GM21786 (cell line): Measurements from ENCODE around the gene MAP7D1.
A peak's percentile ranks its signal among the peaks of the same experiment; 100 is the strongest.
"Not testable (repeated sequence)": the region's sequence is repeated elsewhere in the genome, so short reads cannot be mapped to it uniquely, and the experiment has no call there.

ENCODE experiments used
- ATAC-seq: cut with Tn5 transposase; IDR thresholded peaks from one replicate; pipeline ENCODE4 v1.9.1; 2021; ENCODE audit not compliant: unreplicated experiment

Gene MAP7D1

DNA sequence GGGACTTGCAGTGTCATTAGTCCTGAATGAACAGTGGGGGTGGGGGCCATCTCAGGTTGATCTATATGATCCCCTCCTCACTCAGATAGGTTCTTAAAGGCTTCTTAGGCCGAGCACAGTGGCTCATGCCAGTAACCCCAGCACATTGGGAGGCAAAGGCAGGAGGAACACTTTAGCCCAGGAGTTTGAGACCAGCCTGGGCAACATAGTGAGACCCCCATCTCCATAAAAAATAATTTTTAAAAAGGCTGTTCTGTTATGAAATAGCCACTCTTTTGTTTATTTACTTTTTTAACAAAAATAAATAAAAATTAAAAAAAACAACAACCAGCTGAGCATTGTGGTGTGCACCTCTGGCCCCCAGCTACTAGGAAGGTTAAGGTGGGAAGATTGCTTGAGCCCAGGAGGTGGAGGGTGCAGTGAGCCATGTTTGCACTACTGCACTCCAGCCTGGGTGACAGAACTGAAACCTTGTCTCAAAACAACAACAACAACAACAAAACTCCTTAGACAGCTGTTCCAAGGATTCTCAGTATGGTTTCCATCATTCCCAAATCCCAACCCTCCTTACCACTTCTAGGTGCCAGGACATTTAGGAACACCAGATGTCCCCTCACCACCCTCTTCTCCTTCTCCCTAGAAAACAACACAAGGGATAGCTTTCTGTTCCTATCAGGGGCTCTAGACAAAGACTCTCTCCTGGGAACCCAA, 4.7 kb upstream of the MAP7D1 start:
- ATAC-seq, result no peak

DNA sequence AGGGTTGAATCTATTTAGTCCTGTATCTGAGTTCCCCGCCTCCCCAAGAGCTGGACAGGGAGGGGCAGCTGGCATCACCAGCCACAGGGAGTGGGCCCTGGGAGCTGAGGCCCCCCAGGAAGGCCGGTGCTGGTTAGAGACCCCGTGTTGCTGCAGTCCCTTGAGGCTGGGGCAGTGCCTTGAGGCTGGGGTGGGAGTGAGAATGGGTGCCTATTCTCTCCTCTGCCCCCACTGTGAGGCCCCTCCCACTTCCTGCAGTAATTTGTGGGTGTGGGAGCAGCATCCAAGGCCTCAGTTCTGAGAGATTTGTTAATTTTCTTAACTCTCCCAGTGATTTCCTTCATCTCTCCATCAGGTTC, 4.1 kb upstream of the MAP7D1 start:
- ATAC-seq, result no peak

DNA sequence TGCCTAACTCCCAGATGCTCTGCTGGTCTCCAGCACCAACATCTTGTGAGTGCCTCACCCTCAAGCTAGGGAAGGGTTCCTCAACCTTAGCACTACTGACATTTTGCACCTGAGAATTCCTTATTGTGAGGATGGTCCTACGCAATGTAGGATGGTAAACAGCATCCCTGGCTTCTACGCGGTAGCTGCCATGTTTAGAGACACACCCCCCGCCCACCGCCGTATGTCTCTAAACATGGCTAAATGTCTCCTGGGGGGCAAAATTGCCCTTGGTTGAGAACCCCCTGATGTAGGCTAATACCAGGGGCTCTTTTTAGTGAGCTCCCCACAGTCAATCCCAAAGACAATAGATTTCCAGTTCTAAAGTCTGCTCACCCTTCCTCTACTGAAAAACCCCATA, 2.5 kb upstream of the MAP7D1 start:
- ATAC-seq, result no peak

DNA sequence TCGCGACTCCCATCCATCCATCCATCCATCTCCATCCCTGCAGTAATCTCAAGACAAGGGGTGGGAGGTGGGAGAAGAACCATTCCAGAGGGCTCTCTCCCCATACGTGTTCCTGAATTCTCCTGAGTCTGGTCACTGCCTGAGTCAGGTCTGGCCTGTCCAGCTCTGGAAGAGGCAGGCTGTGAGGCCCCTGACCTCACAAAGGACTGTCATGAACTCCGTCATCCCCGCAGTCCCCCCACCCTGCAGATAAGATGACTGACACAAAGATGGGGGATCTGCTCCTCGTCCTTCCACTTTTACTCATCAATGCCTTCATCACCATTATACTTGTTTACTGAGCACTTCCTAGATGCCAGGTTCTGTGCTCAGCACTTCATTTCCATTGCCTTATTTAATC, 1.6 kb upstream of the MAP7D1 start:
- no peak for ATAC-seq

GRCh38 chr1:36154765-36155407, 1.1 kb upstream of the MAP7D1 start:
- ATAC-seq, result no peak

DNA sequence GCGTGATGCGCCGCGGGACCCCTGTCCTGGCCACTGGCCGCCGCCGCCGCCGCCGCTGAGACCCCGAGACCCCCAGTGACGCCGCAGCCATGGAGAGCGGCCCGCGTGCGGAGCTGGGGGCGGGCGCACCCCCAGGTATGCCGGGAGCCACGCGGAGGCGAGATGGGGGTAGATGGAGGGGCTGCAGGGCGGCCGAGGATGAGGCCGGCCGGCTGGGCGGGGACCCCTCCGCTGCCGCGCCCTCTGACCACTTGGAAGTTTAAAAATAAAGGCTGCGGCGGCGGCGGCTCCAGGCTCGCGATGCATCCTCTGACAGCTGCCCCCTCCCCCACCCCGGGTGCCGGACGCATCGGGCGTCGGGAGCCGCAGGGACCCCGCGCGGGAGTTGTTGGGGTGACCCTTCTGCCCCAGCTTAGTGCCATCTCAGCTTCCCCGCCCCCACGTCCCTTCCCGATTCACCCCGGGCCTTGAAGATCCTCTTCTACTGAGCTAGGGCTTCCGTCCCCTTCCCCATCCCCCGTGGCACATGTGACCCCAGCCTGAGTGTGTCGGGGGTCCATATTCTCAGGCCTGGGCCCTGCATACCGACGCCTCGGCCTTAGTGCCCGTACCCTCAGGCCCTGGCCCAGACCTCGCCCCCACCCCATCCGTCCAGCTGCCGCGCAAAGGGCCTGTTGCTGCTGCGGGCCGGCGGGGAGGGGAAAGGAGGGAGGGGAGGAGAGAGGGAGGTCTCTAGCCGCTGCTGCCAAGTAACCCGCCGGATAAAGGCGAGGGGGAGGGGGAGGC, 562 bp downstream of the MAP7D1 start:
- ATAC-seq, result no peak

DNA sequence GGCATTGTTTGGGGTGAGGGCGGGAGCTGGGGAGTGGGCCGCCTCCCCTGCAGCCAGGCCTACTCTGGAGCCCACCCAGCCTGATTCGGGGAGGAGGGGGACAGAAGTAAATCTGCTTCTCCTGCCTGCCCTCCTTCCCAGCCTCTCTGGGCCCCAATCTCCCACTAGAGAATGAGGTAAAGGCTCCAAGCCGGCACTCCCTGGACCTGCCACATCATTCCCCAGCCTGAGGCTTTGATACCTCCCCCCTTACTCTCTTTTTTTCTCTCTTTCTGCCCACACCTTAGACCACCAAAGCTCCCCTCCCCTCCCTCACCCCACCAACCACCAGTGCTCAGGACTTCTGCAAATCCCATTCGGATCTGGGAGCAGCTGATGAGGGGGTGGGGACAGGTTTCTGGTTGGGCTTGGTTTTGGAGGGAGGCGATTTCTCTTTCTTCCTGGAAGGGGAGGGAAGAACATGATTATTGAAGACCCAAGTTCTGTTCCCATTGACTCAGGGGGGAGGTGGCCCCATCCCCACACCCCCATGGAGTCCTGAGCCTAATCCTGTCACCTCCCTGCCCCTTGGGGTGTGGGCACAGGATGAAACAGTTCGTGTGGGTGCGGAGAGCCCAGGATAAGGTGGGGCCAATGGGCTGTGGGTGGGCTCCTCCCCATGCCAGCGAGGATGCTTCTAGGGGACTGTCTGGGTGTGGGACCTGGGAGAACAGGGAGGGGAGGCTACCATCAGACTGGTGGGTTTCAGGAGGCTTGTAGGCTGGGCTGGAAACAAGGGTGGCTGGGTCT, 1.3 kb downstream of the MAP7D1 start:
- ATAC-seq, result no peak

- ATAC-seq, result no peak
These were observed 2.2 kb downstream of the MAP7D1 start for GRCh38 chr1:36157973-36158826.

DNA sequence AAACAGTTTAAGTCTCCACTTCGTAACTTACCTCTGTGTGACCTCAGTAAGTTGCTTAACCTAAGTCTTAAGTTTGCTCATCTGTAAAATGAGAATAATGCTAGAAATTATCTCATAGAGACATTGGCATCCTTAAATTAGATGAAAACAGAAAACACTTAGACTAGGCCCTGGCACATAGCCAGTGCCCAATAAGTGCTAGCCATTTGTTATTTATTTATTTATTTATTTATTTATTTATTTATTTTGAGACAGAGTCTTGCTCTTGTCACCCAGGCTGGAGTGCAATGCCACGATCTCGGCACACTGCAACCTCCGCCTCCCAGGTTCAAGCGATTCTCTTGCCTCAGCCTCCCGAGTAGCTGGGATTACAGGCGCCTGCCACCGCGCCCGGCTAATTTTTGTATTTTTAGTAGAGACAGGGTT, 2.9 kb downstream of the MAP7D1 start:
- ATAC-seq, result not testable (repeated sequence)

DNA sequence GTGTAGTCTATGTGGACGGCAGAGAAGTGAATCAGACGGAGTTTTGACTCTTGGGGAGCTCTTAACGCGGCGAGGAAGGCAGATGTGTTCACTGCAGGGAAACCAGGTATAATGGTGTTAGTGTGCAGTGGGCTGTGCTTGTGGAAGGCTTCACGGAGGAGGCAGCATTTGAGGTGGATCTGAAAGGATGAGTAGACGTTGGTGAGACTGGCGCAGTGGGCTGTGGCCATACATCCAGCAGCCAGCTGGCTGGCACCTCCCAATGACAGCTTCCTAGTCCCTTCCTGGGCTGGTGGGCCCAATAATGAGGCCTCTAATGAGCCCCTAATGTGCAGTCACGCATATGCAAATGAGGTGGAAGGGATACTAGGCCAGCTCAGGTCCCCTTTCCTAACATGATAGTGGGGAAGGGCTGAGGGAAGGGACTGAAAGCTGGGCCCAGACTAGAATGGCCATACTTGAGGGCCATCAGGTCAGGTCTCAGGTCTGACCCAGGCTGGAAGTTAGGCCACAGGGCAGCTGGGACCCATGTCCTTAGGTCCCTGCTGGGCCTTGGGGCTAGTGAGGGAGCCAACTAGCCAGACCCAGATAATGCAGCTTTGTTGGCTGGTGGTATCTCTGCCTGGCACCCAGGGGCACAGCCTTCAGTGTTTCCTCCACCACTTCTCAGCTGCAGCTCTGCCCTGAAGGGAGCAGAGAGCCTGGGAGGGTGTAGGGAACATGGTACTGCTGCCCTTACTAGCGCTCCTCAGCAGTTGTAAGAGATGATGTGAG, 3.8 kb downstream of the MAP7D1 start:
- ATAC-seq, result no peak

DNA sequence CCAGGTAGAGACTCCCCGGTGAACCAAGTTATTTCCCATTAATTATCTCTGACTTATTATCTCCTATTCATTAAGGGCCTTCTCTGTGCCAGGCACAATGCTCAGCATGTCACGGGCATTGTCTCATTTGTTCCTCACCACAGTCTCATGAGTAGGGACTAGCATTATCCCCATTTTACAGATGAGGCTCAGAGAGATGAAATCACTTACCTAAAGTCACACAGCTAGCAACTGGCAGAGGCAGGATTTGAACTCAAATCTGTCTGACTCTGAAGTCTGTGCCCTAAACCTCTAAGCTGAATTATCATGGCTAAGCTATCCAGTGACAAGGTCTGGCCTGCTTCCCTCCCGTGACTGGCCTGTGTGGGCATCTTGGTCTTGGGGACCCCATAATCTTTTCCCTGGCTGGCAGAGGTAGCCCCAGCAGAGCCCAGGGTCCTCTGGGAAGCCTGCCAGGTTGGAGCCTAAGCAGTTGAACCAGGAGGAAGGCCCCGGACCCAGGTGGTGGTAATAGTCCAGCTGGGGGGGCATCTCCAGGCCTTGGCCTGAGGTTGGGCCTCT, 4.5 kb downstream of the MAP7D1 start:
- ATAC-seq, result no peak

DNA sequence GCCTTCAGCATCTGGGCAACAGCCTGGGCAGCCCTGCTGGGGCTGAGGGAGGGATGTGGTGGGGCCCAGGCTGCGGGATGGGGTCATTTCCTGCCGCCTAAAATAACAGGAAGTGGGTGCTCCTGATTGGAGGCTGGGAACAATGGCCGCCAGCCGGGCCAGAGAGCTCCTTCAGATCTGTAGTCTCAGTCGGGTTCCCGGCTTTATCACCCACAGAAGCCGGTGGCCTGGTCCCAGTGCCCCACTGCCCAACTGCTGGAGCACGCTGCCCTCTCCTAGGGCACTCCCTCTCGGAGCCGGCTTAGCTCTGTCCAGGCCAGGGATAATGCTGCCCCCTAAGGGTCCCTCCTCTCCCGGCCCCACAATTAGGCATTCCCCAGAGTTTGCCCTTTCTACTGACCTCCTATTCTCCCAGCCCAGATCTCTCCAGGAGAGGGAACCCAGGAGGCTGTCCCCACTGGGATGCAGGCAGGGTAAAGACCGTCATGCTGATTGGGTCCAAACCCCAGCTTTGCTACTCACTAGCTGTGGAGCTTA, 5.1 kb downstream of the MAP7D1 start:
- ATAC-seq, result no peak

DNA sequence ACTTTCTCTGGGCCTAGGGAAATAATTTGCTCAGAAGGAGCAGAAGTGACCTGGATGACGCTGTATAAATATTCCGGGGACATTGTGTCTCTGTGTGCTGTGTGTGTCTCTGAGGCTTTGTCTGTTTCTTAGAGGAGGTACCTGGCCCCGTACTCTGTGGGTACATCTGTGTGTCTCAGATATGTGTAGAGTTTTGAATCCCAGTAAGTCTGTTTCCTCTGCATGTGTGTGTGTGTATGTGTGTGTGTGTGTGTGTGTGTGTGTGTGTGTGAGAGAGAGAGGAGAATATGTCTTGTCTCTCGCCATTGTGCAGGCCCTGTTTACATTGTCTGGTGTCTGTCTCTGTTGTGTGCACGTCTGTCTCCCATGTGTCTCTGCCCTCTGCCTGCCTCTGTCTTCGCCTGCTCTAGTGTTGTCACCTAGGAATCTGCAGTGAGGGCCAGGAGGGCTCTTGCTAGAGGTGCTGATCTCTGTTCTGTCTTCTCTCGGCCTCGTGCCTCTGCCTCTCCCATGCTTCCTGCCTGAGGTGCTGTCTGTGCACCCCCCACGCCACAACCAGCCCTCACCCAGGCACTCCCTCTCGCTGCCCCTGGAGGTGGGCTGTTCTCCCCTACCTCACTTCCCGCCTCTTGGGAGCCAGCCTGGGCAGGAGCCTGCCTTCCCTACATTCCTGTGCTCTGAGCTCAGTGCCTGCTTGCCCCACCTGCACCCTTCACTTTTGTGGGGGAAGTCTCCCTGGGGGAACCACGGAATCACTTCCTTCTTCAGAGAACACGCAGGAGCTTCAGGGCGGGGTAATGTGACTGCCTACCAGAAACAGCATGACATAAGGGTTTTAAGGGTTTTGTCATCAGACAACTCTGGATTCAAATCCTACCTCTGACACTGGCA, 5.9 kb downstream of the MAP7D1 start:
- peak; percentile 38 for ATAC-seq

- ATAC-seq, result no peak
These were observed 6.8 kb downstream of the MAP7D1 start for GRCh38 chr1:36162680-36163239.

DNA sequence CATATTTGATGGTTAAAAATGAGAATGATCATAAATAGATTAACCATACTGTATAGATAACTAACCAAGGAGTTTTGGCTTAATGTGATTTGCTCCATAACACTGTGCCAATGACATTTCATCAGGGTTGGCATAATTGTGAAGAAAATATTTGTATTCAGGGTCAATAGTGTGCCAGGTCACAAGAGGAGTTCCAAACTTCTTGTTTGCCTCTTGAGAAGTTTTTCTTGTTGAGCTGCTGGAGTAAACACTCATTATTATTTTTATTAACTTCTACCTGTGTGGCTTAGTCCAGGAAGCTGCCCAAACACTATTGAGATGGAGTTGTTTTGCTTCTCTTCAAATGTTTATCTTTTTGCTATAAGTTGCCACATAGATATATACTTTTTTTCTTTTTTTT, 7.5 kb downstream of the MAP7D1 start:
- no peak for ATAC-seq

DNA sequence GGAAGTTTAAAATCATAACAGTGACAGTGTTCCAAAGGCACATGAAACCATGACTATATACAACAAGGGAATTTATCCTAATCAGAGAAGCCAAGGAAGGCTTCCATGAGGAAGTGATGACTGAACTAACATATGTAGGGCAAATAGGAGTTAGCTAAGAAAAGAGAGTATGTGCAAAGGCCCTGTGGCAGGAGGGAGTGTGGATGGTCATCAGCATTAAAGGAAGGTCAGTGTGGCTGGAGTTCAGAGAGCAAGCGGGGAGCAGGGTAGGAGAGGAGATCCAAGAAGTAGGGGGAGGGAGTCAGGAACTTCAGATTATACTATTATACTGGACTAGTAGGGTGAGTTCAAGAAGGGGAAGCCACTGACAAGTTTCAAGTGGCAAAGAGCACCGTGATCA, 8.4 kb downstream of the MAP7D1 start:
- ATAC-seq, result no peak

DNA sequence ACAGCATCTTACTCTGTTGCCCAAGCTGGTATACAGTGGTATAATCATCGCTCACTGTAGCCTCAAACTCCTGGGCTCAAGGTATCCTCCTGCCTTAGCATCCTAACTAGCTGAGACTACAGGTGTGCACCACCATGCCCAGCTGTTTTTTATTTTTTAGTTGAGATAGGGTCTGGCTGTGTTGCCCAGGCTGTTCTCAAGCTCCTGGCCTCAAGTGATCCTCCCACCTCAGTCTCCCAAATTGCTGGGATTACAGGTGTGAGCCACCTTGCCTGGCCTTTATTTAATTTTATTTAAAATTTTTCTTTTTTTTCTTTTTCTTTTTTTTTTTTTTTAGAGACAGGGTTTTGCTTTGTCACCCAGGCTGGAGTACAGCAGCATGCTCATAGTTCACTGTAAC, 9.2 kb downstream of the MAP7D1 start:
- no peak for ATAC-seq

- no peak for ATAC-seq
These were observed 10.2 kb downstream of the MAP7D1 start for GRCh38 chr1:36166136-36166535.
